Endothelial cell (in vitro differentiated cells): ENCODE measurements around the gene FGF16. TPM values are rescaled to one million over a fixed set of nuclear protein-coding genes. Genes with fewer than 3 reads are reported as not detected.

Experiments used
- DNase-seq: peaks from one replicate; pipeline ENCODE4 v3.0.0; 2021; ENCODE audit warnings: low spot score
- H3K27ac Mint-ChIP-seq: one replicate; pipeline ENCODE4 v1.8.0; 2021; ENCODE audit warnings: mixed read lengths, inconsistent platforms; ENCODE audit not compliant: unreplicated experiment
- H3K27me3 Mint-ChIP-seq: one replicate; pipeline ENCODE4 v1.8.0; 2021; ENCODE audit warnings: mild to moderate bottlenecking, moderate library complexity, mixed read lengths, inconsistent platforms; ENCODE audit not compliant: unreplicated experiment
- H3K36me3 Mint-ChIP-seq: one replicate; pipeline ENCODE4 v1.8.0; 2021; ENCODE audit warnings: mild to moderate bottlenecking, low read depth, mixed read lengths, inconsistent platforms; ENCODE audit not compliant: unreplicated experiment
- H3K4me1 Mint-ChIP-seq: one replicate; pipeline ENCODE4 v1.8.0; 2021; ENCODE audit warnings: mild to moderate bottlenecking, mixed read lengths, inconsistent platforms; ENCODE audit not compliant: unreplicated experiment
- H3K4me3 Mint-ChIP-seq: one replicate; pipeline ENCODE4 v1.8.0; 2021; ENCODE audit warnings: mild to moderate bottlenecking, mixed read lengths, inconsistent platforms; ENCODE audit not compliant: unreplicated experiment
- H3K9me3 Mint-ChIP-seq: one replicate; pipeline ENCODE4 v1.8.0; 2021; ENCODE audit warnings: mixed read lengths, inconsistent platforms; ENCODE audit not compliant: unreplicated experiment
- total RNA-seq: library from RNA; stranded (reverse); fragmentation: NEBNext Ultra II Directional; extraction: Animal tissue kit (Norgen Biotek cat#: 25700); gene quantifications from one replicate; pipeline ENCODE4 v1.2.1, GENCODE V29; 2021; ENCODE audit not compliant: unreplicated experiment
- TF ChIP-seq, protein P1 (sequence below): fragments of 200-600 bp; sonication (generic); IDR thresholded peaks from one replicate; pipeline ENCODE4 v1.5.0; 2021; ENCODE audit warnings: antibody characterized with exemption; ENCODE audit not compliant: unreplicated experiment

The FGF16 gene
- total RNA-seq, 1 donor from 2014 or later, result 2.1 TPM

DNA sequence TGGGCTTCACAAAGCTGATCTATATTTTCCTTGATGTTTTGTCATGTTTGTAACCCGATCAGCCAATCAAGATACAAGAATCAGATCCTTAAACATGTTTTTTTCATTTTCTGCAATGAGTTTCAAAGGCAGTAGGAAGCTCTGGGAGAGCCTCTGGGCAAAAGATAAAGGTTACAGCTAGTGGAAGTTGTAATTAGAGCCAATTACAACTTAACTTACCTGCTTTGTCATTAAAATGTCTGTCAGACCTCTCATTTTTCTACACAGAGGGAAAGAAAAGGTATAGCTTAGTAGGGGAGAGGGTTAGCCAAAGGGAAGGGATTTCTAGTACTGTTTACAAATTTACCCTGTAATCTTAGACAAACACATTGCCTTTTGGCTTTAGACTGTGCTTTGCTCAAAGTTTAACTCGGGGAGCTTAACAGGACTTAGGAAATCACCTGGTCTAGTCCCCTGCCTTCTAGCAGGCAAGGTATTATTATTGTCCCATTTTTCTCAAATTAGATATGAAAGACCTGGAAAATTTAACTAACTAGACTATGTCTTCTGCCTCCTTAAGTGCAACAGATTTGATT lies 55.8 kb downstream of the FGF16 start:
- no peak for DNase-seq
- Mint-ChIP-seq H3K9me3 (no peaks in the 10 kb centered on the region), H3K27me3 (peaks cover 2% of the 10 kb centered on the region), H3K4me1 (peaks cover 19% of the 10 kb centered on the region), H3K36me3 (no peaks in the 10 kb centered on the region), H3K4me3 (no peak overlapping the region), H3K27ac (no peak overlapping the region)
- TF ChIP-seq, protein P1, sequence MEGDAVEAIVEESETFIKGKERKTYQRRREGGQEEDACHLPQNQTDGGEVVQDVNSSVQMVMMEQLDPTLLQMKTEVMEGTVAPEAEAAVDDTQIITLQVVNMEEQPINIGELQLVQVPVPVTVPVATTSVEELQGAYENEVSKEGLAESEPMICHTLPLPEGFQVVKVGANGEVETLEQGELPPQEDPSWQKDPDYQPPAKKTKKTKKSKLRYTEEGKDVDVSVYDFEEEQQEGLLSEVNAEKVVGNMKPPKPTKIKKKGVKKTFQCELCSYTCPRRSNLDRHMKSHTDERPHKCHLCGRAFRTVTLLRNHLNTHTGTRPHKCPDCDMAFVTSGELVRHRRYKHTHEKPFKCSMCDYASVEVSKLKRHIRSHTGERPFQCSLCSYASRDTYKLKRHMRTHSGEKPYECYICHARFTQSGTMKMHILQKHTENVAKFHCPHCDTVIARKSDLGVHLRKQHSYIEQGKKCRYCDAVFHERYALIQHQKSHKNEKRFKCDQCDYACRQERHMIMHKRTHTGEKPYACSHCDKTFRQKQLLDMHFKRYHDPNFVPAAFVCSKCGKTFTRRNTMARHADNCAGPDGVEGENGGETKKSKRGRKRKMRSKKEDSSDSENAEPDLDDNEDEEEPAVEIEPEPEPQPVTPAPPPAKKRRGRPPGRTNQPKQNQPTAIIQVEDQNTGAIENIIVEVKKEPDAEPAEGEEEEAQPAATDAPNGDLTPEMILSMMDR, result no peak

DNA sequence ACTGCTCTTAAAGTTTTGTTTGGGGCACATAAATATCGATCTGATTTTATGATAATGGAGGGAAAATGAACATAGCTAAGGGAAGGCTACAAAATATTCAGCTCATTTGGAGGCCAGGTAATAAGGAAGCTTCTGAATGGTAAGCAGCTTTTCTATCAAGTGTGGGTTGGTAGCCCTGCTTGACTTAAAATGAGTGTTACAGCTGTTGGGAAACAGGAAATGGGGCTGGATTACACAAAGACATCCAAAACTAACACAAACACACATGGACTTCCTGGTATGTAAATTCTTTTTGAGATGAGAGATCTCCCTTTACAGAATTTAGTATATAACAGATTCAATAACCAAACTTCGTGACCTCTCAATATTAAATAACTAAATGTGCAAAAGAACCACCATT lies 58.0 kb downstream of the FGF16 start:
- TF ChIP-seq, protein P1, result no peak
- peak overlapping the region; percentile 99 for H3K27ac Mint-ChIP-seq
- DNase-seq, result no peak
- H3K4me3 Mint-ChIP-seq, result peak overlapping the region; percentile 42
- H3K4me1 Mint-ChIP-seq, result peaks cover 22% of the 10 kb centered on the region
- H3K9me3 Mint-ChIP-seq, result no peaks in the 10 kb centered on the region
- H3K27me3 Mint-ChIP-seq, result peaks cover 2% of the 10 kb centered on the region
- no peaks in the 10 kb centered on the region for H3K36me3 Mint-ChIP-seq
